ENCODE data around the gene ZNF408.
"Not testable (repeated sequence)": the region's sequence is repeated elsewhere in the genome, so short reads cannot be mapped to it uniquely, and the experiment has no call there.

The ZNF408 gene

DNA sequence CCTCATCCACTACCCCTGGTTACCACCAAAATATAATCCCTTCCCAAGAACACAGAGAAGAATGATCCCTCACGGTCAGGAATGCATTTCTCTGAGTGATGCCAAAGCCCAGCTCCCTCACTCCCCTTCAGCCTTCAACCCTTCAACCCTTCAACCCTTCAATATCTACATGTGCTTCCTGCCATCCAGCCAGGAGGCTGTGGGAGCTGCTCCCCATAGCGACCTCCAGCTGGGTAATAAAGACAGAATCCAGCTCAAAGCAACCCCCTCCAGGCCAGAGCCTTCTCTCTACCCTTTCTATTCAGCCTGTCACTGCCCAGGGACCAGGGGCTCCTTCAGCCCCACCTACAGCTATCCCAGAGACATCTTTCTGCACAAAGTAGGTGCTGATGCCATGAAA, 3.1 kb upstream of the ZNF408 start:
- DNase-seq (ENCODE audit: low read depth in 2 of 2) = no peak

DNA sequence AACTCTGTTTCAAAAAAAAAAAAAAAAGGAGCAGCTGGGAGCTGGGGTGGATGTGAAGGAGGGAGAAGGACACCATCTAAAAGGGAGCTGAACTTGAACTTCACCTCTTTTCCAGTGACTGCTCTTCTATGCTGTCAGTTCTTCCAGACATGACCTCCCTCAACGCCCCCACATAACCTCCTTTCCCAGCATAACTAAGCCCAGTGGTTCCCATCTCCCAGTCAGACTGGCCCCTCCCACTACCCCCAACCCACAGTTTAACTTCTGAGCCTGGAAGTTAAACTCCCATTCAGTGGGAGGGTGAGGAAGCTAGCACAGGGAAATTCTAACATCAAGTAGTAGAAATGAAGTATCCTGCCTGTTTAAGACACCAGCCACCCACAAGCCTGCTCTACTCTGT, 2.2 kb upstream of the ZNF408 start:
- DNase-seq (ENCODE audit: low read depth in 2 of 2) = no peak

DNA sequence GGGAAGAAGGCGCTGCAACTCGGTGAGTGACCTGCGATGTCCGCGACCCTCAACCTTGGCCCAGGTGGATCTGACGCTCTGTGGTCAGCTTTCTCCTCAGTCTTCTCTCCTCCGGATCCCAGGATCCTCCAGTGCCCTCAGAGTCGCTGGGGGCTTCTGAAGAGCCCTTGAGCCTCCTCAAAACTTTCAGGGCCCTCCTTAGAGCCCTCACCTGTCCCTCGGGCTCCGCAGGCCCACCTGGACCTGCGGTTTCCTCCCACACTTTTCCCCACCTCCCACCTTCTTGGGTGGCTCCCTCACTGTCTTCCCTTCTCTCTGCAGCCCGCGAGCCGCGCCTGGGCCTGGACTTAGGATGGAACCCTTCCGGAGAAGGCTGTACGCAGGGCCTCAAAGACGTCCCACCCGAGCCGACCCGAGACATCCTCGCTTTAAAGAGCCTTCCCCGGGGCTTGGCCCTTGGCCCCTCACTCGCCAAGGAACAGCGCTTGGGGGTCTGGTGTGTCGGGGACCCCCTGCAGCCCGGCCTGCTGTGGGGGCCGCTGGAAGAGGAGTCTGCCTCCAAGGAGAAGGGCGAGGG, 335 bp downstream of the ZNF408 start:
- no peak for DNase-seq (ENCODE audit: low read depth in 2 of 2)

DNA sequence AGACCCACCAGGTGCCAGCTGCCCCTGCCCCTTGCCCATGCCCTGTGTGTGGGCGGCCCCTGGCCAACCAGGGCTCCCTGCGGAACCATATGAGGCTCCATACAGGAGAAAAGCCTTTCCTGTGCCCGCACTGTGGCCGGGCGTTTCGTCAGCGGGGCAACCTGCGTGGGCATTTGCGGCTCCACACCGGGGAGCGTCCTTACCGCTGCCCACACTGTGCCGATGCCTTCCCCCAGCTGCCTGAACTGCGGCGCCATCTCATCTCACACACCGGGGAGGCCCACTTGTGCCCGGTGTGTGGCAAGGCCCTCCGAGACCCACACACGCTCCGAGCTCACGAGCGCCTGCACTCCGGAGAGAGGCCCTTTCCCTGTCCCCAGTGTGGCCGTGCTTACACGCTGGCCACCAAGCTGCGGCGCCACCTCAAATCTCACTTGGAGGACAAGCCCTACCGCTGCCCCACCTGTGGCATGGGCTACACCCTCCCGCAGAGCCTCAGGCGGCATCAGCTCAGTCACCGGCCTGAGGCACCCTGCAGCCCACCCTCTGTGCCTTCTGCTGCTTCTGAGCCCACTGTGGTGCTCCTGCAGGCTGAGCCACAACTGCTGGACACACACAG, 4.3 kb downstream of the ZNF408 start:
- no peak for DNase-seq (ENCODE audit: low read depth in 2 of 2)

DNA sequence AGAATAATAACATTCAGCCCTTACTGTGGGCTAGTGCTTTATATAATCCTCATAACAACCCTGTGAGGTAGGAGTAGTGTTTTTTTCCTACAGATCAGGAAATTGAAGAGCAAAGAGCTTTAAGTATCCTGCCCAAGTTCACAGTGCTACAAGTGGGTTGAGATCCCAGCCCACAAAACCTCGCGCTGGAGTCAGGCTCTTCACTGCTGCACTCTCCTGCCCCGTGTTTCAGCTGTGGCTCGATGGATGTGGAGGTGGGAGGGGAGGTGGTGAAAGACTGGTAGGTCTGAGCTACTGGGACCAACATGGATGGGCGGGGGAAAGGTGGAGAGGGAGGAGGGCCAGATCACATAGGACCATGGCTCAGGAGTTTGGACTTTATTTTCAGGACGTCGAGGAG, 6.1 kb downstream of the ZNF408 start:
- no peak for DNase-seq (ENCODE audit: low read depth in 2 of 2)

DNA sequence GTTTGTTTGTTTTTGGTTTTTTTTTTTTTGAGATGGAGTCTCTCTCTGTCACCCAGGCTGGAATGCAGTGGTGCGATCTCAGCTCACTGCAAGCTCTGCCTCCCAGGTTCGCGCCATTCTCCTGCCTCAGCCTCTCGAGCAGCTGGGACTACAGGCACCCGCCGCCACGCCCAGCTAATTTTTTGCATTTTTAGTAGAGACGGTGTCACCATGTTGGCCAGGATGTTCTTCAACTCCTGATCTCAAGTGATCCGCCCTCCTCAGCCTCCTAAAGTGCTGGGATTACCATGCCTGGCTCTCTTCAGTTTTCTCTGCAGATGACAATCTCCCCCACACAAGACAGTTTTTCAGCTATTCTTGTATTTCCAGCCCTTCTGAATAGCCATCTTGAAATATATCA, 8.5 kb downstream of the ZNF408 start:
- not testable (repeated sequence) for DNase-seq (ENCODE audit: low read depth in 2 of 2)

DNA sequence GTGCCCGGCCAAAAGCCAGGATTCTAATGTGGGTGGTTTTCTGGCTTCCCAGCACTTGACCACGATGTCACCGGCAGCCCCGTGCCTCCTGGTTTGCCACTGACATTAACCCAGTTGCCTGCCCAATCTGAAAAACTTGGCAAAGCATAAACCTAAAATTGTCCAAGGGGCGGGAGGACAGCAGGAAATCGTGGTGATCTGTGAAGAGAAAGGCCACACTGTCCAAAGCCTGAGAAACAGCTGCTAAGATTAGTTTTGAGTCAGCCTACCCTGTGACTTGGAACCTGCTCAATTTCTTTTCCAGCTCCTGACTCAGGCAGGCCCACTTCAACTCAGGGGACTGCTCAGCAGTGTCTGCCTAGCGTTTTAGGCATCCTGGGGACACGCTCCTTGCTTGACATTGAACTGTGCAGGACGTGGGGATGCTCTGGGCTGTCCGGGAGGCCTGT, 10.0 kb downstream of the ZNF408 start:
- no peak for DNase-seq (ENCODE audit: low read depth in 2 of 2)

DNA sequence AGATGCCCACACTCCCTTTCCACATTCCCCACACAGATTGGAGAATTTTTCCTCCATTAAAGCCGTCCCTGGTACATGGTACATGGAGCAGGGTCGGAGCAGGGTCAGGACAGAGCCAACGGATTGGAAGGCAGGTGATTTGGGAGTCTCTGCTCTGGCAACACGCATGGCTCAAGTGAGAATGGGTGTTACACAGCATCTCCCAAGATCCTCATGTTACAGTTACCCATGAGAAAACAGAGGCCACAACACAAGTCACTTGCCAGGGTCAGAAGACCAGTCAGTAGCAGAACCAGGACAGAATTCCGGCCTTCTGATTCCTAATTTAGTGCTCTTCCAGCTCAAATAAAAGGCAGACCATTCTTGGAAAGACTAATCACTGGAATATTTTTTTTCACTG, 10.5 kb downstream of the ZNF408 start:
- no peak for DNase-seq (ENCODE audit: low read depth in 2 of 2)

DNA sequence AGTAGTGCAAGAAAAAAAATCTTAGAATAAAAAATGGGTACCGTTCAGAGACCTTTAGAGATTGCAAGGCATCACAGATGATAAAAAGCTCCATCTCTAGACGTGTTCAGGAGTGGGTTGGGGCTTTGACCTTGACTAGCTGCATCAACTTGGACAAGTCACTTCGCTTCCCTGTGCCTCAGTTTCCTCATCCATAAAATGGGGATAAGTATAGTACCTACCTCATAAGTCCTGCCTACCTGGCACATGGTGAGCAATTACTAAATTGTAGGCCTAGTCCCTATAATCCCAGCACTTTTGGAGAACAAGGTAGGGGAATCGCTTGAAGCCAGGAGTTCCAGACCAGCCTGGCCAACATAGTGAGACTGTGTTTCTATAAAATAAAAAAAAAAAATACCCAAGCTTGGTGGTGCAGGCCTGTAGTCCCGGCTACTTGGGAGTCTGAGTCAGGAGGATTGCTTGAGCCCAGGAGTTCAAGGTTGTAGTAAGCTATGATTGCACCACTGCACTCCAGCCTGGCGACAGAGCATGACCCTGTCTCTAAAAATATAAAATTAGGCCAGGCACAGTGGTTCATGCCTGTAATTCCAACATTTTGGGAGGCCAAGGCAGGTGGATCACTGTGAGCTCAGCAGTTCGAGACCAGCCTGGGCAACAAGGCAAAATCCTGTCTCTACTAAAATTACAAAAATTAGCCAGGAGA, 12.2 kb downstream of the ZNF408 start:
- DNase-seq (ENCODE audit: low read depth in 2 of 2) = no peak

DNA sequence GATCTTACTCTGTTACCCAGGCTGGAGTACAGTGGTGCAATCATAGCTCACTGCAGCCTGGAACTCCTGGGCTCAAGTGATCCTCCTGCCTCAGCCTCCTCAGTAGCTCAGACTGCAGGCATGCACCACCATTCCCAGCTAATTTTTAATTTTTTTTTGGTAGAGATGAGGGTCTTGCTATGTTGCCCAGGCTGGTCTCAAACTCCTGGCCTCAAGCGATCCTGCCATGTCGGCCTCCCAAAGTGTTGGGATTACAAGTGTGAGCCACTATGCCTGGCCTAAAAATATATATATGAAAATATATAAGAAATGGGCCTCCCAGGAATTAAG, 17.0 kb downstream of the ZNF408 start:
- DNase-seq (ENCODE audit: low read depth in 2 of 2) = not testable (repeated sequence)

DNA sequence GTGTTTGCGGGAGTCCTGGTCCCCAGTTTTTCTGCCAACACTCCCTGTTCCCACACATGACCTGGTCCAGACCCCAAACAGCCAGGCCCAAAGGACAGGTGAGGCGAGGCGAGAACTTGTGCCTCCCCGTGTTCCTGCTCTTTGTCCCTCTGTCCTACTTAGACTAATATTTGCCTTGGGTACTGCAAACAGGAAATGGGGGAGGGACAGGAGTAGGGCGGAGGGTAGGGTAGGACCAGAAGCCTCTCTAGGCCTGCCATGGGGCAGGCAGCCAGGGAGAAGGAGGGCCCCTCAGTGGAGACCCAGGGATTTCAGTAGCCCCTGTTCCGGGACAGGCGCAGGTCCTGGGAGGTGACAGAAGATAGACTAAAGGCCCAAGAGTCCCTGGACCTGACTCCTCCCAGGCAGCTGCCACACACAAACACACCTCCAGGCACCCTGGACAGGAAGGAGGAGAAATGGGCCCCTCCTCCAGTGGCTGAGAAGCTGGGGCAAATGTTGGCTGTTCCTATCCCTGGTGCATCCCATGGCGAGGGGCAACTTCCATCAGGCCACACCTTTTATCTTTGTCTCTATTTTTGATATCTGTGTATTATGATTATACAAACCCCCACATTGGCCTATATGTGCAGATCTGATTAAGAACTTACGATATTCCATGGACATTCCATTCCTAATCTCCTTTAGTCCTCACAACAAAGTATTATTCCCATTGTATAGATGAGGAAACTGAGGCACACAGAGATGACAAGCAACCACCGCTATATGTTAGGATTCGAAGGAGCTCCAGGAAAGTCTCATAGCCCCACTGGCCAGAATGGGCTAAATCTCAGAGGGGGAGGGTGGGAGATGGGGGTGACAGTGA, 17.6 kb downstream of the ZNF408 start:
- DNase-seq (ENCODE audit: low read depth in 2 of 2) = no peak

DNA sequence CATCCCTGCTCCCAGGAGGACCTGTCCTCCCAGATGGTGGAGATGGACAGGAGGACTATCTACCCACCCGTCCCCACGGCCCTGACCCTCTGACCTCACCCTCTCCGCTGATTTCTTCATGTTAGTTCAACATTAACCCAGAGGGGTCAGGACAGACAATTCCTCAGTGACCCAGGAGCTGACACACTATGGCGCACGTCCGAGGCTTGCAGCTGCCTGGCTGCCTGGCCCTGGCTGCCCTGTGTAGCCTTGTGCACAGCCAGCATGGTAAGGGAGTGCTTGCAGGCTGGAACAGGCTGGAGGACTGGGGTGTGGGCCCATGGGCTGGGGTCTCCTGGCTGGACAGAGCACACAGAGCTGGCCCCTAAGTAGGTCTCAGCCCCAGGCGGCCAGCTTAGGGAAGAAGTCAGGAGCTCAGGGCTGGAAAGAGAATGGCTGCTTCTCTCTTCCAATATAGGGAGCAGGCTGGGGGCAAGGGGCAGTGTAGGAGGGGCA, 18.3 kb downstream of the ZNF408 start, which contains the start of gene F2:
TSS of gene F2 (plus strand) at position 166 of the 495 bp plus-strand sequence. CDS start at position 189, 23 bp downstream.
- no peak for DNase-seq (ENCODE audit: low read depth in 2 of 2)

DNA sequence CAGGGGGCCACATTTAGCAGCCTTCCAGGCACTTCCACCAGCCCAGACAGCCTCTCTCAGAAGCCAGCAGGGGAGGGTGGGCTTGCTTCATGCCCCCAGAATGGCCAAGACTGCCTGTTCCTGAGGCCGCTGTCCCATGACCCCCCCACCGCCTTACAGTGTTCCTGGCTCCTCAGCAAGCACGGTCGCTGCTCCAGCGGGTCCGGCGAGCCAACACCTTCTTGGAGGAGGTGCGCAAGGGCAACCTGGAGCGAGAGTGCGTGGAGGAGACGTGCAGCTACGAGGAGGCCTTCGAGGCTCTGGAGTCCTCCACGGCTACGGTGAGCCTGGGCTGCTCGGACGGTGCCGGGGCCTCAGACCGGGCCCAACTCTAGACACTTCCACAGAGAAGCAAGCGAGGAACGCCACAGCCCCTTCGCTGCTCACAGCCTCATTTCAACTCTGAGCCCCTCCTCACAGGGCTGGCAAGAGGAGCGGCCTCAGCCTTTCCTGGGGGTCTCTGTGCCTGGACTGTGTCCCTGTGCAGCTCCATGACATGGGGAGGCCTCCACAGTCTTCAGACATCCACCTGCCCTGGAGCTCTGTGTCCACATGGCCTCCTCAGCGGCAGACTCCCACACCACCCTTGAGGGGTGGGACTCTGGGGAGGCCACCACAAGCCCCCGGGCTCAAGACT, 18.9 kb downstream of the ZNF408 start:
- DNase-seq (ENCODE audit: low read depth in 2 of 2) = no peak

DNA sequence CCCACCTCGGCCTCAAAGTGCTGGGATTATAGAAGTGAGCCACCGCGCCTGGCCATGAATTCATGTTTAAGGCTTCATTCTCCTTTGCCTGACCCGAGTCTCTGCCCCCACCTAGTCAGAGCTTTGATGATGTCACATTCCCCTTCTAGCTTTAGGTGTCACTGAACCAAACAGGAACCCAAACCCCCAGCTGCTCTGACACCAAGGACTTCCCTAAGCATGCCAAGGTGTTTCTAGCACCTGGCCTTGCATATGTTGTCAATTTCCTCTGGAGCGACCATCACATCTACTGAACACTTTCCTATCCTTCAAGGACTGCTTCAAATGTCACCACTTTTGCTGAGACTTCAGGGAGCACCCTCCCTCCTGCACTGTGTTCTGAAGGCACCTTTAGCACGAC, 20.5 kb downstream of the ZNF408 start:
- no peak for DNase-seq (ENCODE audit: low read depth in 2 of 2)

DNA sequence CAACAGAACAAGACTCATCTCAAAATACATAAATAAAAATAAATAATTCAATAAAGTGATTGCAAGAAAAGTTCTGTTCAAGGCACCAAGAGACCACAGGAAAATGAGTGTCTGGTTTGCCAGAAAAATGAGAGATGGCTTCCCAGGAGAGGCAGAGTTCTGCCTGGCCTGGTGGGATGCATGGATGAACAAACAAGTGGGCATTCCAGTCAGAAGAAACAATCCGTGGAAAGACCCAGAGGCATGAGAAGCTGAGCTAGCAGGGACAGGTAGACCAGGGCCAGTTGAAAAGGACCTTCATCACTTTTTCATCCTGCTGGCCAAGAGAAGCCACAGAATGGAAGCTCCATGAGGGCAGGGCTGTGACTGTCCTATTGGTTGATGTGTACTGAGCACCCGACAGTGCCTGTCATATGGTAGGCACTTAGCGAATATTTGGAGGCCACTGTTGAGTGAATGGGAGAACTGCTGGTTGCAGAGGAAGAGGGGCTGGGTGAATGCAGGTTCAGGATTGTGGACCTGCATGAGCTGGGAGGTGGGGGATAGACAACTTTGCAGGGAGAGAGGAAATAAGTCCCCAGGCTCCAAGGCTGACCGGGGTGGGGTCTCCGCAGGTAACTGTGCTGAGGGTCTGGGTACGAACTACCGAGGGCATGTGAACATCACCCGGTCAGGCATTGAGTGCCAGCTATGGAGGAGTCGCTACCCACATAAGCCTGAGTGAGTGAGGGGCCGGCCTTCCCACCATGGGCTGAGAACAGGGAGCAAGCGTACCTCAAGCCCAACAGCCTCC, 21.9 kb downstream of the ZNF408 start:
- no peak for DNase-seq (ENCODE audit: low read depth in 2 of 2)

DNA sequence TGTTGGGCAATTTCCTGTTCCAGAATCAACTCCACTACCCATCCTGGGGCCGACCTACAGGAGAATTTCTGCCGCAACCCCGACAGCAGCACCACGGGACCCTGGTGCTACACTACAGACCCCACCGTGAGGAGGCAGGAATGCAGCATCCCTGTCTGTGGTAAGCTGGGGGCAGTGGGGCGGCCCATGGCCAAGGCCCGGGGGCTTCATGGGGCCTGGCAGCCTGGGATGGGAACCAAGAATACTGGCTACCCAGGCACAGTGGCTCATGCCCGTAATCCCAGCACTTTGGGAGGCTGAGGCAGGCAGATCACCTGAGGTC, 22.5 kb downstream of the ZNF408 start:
- DNase-seq (ENCODE audit: low read depth in 2 of 2) = no peak

DNA sequence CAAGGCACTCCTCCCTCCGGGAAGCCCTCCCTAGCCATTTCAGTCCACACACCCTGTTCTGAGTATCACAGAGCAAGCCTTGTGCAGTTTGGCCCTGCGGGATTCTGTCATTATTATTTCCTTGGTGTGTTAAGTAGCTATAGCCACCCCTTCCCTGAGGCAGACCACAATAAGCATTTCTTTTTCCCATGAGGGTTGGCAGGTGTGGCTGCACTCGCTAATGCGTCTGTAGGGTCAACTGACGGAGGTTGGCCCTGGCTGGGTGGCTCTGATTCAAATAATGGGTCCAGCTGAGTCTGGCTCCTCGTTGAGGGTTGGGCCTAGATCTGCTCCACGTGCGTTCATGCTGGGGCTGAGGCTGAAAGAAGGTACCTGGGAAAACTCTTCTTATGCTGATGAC, 23.3 kb downstream of the ZNF408 start:
- no peak for DNase-seq (ENCODE audit: low read depth in 2 of 2)

DNA sequence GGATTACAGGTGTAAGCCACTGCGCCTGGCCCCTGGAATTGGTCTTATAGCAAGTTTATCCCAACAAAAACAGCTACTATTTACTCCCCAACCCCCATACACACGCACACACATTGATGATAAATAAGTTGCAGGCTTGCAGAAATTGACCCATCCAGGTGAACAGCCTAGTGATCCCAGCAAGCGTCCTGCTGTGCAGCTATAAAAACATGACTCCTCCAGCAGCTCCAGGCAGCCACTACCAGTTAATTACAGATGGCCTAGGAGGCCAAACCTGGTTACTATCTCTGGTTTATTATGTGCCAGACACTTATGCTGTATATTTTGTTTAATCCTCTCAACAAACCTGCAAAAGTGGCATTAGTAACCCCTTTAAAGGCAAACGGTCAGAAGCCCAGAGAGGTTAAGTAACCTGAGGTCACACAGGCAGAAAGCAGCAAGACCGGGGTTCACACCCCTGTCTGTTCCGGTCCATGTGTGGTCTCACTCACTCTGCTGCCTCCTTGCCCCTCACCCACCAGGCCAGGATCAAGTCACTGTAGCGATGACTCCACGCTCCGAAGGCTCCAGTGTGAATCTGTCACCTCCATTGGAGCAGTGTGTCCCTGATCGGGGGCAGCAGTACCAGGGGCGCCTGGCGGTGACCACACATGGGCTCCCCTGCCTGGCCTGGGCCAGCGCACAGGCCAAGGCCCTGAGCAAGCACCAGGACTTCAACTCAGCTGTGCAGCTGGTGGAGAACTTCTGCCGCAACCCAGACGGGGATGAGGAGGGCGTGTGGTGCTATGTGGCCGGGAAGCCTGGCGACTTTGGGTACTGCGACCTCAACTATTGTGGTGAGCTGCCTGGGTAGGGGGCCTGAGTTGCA, 24.7 kb downstream of the ZNF408 start:
- no peak for DNase-seq (ENCODE audit: low read depth in 2 of 2)

DNA sequence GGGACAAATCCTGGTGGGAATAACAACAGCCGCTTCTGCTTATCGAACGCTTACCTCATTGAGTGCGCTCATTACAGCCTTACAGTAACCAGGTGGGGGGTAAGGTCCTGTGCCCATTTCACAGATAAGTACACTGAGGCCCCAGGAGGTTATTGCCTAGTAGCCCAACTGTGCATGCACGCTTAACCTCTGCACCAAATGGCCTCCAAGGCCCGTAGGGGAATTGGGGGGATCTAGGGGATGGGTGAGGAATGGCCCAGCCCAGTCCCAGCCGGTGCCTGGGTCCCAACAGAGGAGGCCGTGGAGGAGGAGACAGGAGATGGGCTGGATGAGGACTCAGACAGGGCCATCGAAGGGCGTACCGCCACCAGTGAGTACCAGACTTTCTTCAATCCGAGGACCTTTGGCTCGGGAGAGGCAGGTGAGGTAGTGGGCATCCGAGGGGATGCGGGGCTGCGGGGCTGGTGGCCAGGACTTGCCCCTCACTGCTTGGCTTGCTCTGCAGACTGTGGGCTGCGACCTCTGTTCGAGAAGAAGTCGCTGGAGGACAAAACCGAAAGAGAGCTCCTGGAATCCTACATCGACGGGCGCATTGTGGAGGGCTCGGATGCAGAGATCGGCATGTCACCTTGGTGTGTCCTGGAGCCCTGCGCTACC, 25.5 kb downstream of the ZNF408 start:
- no peak for DNase-seq (ENCODE audit: low read depth in 2 of 2)

All from activated CD8-positive, alpha-beta memory T cell treated with anti-CD3 and anti-CD28 coated beads for 4 hours (primary cell).